OCI-LY1 (cell line): ENCODE results near the gene TSC1.

Source experiments
- CTCF ChIP-seq: fragments of 200-600 bp; sonication (generic), shearing (Covaris generic); IDR thresholded peaks from 2 replicates; pipeline ENCODE4 v1.5.1; 2017; ENCODE audit warnings: mild to moderate bottlenecking, antibody characterized with exemption, low read length, moderate library complexity, mixed read lengths
- EZH2 ChIP-seq: fragments of 200-600 bp; sonication (generic), shearing (Covaris generic); IDR thresholded peaks from 2 replicates; pipeline ENCODE4 v1.8.0; 2017; ENCODE audit warnings: borderline replicate concordance, mixed run types, mild to moderate bottlenecking, antibody characterized with exemption, low read length, moderate library complexity, mixed read lengths

DNA sequence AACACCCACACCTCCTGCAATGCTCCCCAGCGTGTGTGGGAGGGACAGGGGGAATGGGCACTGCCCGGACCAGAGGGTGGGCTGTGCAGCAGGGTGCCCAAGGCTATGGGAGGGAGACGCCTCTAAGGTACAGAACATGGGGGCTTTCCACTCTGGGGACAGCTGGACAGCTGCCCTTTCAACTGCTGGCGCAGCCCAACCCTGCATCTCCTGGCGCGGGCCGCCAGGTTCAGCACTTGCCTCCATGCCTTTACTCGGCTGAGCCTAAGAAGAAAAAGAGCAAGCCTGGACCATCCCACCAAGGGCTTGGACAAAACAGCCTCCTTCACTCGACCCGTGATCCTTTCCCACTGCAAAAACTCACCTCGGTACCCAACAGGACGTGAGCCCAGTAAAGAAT is 81.3 kb downstream of the TSC1 start:
- TF ChIP-seq CTCF (no peak), EZH2 (no peak)
